Liver (tissue), 3 donors: Measurements from ENCODE around the gene ALCAM.

ENCODE experiments used
- SP1 ChIP-seq: IDR thresholded peaks from 2 replicates; pipeline ENCODE4 v1.6.1; 2018; ENCODE audit warnings: antibody characterized with exemption, mild to moderate bottlenecking
- TF ChIP-seq, protein P1 (sequence below): IDR thresholded peaks from 2 replicates; pipeline ENCODE4 v1.6.1; 2016; ENCODE audit warnings: antibody characterized with exemption, mild to moderate bottlenecking
- TF ChIP-seq, protein P2 (sequence below): fragments of 150-350 bp; IDR thresholded peaks from 2 replicates; pipeline ENCODE4 v1.5.1; 2017; ENCODE audit warnings: improper control_type of control experiment, low read depth, low read length; ENCODE audit not compliant: missing input control
- TF ChIP-seq, protein P3 (sequence below): IDR thresholded peaks from 2 replicates; pipeline ENCODE4 v1.6.1; 2016; ENCODE audit warnings: antibody characterized with exemption
- donor health status: healthy.
- donor health status: healthy.

DNA sequence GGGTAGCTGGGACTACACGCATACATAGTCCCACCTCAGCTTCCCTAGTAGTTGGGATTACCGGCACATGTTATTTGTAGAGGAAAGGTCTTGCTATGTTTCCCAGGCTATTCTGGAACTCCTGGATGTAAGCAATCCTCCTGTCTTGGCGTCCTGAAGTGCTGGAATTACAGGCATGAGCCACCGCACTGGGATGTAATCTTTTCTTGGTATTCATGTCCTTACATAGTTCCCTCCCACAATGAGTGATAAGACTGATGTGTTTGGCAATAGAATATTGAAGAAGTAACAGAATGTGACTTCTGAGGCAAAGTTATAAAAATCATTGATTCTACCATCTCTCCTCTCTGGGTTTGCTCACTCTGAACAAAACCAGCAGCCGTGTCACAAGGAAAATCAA lies 22.7 kb upstream of the ALCAM start:
- TF ChIP-seq, protein P1, sequence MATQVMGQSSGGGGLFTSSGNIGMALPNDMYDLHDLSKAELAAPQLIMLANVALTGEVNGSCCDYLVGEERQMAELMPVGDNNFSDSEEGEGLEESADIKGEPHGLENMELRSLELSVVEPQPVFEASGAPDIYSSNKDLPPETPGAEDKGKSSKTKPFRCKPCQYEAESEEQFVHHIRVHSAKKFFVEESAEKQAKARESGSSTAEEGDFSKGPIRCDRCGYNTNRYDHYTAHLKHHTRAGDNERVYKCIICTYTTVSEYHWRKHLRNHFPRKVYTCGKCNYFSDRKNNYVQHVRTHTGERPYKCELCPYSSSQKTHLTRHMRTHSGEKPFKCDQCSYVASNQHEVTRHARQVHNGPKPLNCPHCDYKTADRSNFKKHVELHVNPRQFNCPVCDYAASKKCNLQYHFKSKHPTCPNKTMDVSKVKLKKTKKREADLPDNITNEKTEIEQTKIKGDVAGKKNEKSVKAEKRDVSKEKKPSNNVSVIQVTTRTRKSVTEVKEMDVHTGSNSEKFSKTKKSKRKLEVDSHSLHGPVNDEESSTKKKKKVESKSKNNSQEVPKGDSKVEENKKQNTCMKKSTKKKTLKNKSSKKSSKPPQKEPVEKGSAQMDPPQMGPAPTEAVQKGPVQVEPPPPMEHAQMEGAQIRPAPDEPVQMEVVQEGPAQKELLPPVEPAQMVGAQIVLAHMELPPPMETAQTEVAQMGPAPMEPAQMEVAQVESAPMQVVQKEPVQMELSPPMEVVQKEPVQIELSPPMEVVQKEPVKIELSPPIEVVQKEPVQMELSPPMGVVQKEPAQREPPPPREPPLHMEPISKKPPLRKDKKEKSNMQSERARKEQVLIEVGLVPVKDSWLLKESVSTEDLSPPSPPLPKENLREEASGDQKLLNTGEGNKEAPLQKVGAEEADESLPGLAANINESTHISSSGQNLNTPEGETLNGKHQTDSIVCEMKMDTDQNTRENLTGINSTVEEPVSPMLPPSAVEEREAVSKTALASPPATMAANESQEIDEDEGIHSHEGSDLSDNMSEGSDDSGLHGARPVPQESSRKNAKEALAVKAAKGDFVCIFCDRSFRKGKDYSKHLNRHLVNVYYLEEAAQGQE = no peak
- TF ChIP-seq, protein P2, sequence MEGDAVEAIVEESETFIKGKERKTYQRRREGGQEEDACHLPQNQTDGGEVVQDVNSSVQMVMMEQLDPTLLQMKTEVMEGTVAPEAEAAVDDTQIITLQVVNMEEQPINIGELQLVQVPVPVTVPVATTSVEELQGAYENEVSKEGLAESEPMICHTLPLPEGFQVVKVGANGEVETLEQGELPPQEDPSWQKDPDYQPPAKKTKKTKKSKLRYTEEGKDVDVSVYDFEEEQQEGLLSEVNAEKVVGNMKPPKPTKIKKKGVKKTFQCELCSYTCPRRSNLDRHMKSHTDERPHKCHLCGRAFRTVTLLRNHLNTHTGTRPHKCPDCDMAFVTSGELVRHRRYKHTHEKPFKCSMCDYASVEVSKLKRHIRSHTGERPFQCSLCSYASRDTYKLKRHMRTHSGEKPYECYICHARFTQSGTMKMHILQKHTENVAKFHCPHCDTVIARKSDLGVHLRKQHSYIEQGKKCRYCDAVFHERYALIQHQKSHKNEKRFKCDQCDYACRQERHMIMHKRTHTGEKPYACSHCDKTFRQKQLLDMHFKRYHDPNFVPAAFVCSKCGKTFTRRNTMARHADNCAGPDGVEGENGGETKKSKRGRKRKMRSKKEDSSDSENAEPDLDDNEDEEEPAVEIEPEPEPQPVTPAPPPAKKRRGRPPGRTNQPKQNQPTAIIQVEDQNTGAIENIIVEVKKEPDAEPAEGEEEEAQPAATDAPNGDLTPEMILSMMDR = no peak
- no peak for TF ChIP-seq SP1
- TF ChIP-seq, protein P3, sequence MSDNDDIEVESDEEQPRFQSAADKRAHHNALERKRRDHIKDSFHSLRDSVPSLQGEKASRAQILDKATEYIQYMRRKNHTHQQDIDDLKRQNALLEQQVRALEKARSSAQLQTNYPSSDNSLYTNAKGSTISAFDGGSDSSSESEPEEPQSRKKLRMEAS = no peak
